GM08714 (cell line): ENCODE measurements around the gene KIF16B.

ENCODE experiments used
- H3K4me3 ChIP-seq: fragments of 200-500 bp; sonication (Bioruptor generic); 2 replicates; pipeline ENCODE4 v1.5.1; 2014; ENCODE audit warnings: mild to moderate bottlenecking, low read length, inconsistent platforms
- ZNF274 ChIP-seq: IDR thresholded peaks from 2 replicates; pipeline ENCODE4 v1.6.1; 2012; ENCODE audit warnings: mild to moderate bottlenecking, low read depth, low read length

The KIF16B gene

GRCh38 chr20:16438100-16438499, 135.1 kb downstream of the KIF16B start:
- H3K4me3 ChIP-seq: no peak overlapping the region
- no peak for TF ChIP-seq ZNF274

GRCh38 chr20:16437387-16437996, 135.8 kb downstream of the KIF16B start:
- no peak overlapping the region for H3K4me3 ChIP-seq
- TF ChIP-seq ZNF274: no peak

- no peak for TF ChIP-seq ZNF274
- H3K4me3 ChIP-seq: no peak overlapping the region
Measured at GRCh38 chr20:16434062-16434664, 139.1 kb downstream of the KIF16B start.

GRCh38 chr20:16433293-16433580, 140.0 kb downstream of the KIF16B start:
- no peak overlapping the region for H3K4me3 ChIP-seq
- TF ChIP-seq ZNF274: no peak

- TF ChIP-seq ZNF274: no peak
- H3K4me3 ChIP-seq: no peak overlapping the region
Measured at GRCh38 chr20:16432466-16433292, 140.6 kb downstream of the KIF16B start.

GRCh38 chr20:16428112-16428511, 145.1 kb downstream of the KIF16B start:
- TF ChIP-seq ZNF274: no peak
- no peak overlapping the region for H3K4me3 ChIP-seq

GRCh38 chr20:16427571-16427970, 145.7 kb downstream of the KIF16B start:
- no peak overlapping the region for H3K4me3 ChIP-seq
- no peak for TF ChIP-seq ZNF274

- no peak for TF ChIP-seq ZNF274
- H3K4me3 ChIP-seq: no peak overlapping the region
Measured at GRCh38 chr20:16424780-16425179, 148.5 kb downstream of the KIF16B start.

- no peak for TF ChIP-seq ZNF274
- H3K4me3 ChIP-seq: no peak overlapping the region
Measured at GRCh38 chr20:16423311-16424212, 149.7 kb downstream of the KIF16B start.

GRCh38 chr20:16419138-16419715, 154.0 kb downstream of the KIF16B start:
- H3K4me3 ChIP-seq: no peak overlapping the region
- TF ChIP-seq ZNF274: no peak

GRCh38 chr20:16418616-16419015, 154.6 kb downstream of the KIF16B start:
- H3K4me3 ChIP-seq: no peak overlapping the region
- TF ChIP-seq ZNF274: no peak

- no peak for TF ChIP-seq ZNF274
- no peak overlapping the region for H3K4me3 ChIP-seq
Measured at GRCh38 chr20:16417001-16417400, 156.2 kb downstream of the KIF16B start.

GRCh38 chr20:16415071-16416053, 157.9 kb downstream of the KIF16B start:
- H3K4me3 ChIP-seq: no peak overlapping the region
- TF ChIP-seq ZNF274: no peak
